ENCODE data around the gene DNPH1.

DNA sequence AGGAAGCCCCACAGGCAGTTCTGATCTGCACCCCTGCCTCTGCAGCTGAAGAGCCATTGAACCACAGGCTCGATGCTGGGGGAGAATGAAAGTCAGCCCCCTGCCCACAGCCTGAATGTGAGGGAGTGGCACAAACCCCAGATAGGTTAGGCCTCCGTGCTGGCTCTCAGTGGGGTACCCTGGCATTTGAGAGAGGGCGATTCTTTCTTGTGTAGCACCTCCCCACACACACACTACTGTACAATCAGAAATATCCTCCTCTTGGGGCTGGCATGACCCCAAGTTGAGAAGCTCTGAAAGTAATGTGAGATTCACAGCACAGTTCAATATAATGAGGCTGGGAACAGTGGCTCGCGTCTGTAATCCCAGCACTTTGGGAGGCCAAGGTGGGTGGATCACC, 31.9 kb upstream of the DNPH1 start:
- TF ChIP-seq, protein P1, sequence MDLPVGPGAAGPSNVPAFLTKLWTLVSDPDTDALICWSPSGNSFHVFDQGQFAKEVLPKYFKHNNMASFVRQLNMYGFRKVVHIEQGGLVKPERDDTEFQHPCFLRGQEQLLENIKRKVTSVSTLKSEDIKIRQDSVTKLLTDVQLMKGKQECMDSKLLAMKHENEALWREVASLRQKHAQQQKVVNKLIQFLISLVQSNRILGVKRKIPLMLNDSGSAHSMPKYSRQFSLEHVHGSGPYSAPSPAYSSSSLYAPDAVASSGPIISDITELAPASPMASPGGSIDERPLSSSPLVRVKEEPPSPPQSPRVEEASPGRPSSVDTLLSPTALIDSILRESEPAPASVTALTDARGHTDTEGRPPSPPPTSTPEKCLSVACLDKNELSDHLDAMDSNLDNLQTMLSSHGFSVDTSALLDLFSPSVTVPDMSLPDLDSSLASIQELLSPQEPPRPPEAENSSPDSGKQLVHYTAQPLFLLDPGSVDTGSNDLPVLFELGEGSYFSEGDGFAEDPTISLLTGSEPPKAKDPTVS (IDR thresholded peaks at IDR 0.05; ENCODE audit: low read depth, low read length) = no peak
- TF ChIP-seq MYC (IDR thresholded peaks at IDR 0.05; ENCODE audit: insufficient read depth, insufficient read length, insufficient replicate concordance, low read length, severe bottlenecking) = no peak
